SK-N-SH (cell line): ENCODE measurements around the gene ZNF358. TPM values are rescaled to one million over a fixed set of nuclear protein-coding genes. Genes with fewer than 3 reads are reported as not detected.

Experiments
- CTCF ChIA-PET: fragments of 300-600, 350-600 bp; formaldehyde crosslinking; extraction: SDS; loops from one replicate; lab custom pipeline; 2021; lab: Yijun Ruan, JAX
- POLR2A ChIA-PET: fragments of 350-600 bp; sonication (Branson Sonifier 250); formaldehyde crosslinking; extraction: SDS; loops from one replicate; lab custom pipeline; 2020; ENCODE audit warnings: antibody characterized with exemption, inconsistent platforms; lab: Yijun Ruan, JAX
- DNase-seq: peaks from one replicate; pipeline ENCODE4 v3.0.0; 2012
- H2AFZ ChIP-seq: fragments of 200-600 bp; sonication (generic); 2 replicates; pipeline ENCODE4 v1.8.1; 2016; ENCODE audit warnings: antibody characterized with exemption, mild to moderate bottlenecking, low read depth
- H3F3A ChIP-seq: fragments of 200-600 bp; sonication (generic); replicated peaks from 2 replicates; pipeline ENCODE3; 2016; ENCODE audit warnings: antibody characterized with exemption, mild to moderate bottlenecking; ENCODE audit not compliant: insufficient read depth
- H3K27ac ChIP-seq, 2 experiments: fragments of 200-500 bp in 1 of 2; fragments of 200-600 bp in 1 of 2; sonication (Bioruptor generic) in 1 of 2; sonication (generic), shearing (Covaris generic) in 1 of 2; 2 replicates each; pipeline versions ENCODE4 v1.5.1 to v1.6.1; 2014 to 2016; ENCODE audit warnings: low read depth in 2 of 2, inconsistent platforms in 1 of 2, low read length in 1 of 2, mild to moderate bottlenecking in 1 of 2, mixed read lengths in 1 of 2
- H3K27me3 ChIP-seq: fragments of 200-600 bp; sonication (generic), shearing (Covaris generic); 2 replicates; pipeline ENCODE4 v1.6.1; 2016; ENCODE audit warnings: mixed run types; ENCODE audit not compliant: insufficient read depth
- H3K36me3 ChIP-seq, 2 experiments: fragments of 200-500 bp in 1 of 2; fragments of 200-600 bp in 1 of 2; sonication (Bioruptor generic) in 1 of 2; sonication (generic) in 1 of 2; replicated peaks in 1 of 2; 2 replicates each; pipeline versions ENCODE3 to v1.5.1; 2014 to 2016; ENCODE audit warnings: low read length in 1 of 2, mild to moderate bottlenecking in 1 of 2; ENCODE audit not compliant: insufficient read depth in 2 of 2, control insufficient read depth in 1 of 2
- H3K4me1 ChIP-seq, 2 experiments: fragments of 200-500 bp in 1 of 2; fragments of 200-600 bp in 1 of 2; sonication (Bioruptor generic) in 1 of 2; sonication (generic), shearing (Covaris generic) in 1 of 2; 2 replicates each; pipeline versions ENCODE4 v1.5.1 to v1.6.1; 2014 to 2016; ENCODE audit warnings: low read depth in 1 of 2, low read length in 1 of 2, mixed run types in 1 of 2; ENCODE audit not compliant: insufficient read depth in 2 of 2, control insufficient read depth in 1 of 2
- H3K4me2 ChIP-seq: fragments of 200-600 bp; sonication (generic), shearing (Covaris generic); 2 replicates; pipeline ENCODE4 v1.6.1; 2017; ENCODE audit warnings: mixed run types
- H3K4me3 ChIP-seq, 2 experiments: fragments of 200-500 bp in 1 of 2; fragments of 200-600 bp in 1 of 2; sonication (Bioruptor generic) in 1 of 2; sonication (generic), shearing (Covaris generic) in 1 of 2; 2 replicates each; pipeline versions ENCODE4 v1.5.1 to v1.8.1; 2014 to 2016; ENCODE audit warnings: low read depth in 2 of 2, inconsistent platforms in 1 of 2, low read length in 1 of 2, mild to moderate bottlenecking in 1 of 2, mixed read lengths in 1 of 2, moderate library complexity in 1 of 2
- H3K79me2 ChIP-seq: fragments of 200-600 bp; sonication (generic); 2 replicates; pipeline ENCODE4 v1.8.1; 2017; ENCODE audit warnings: mild to moderate bottlenecking; ENCODE audit not compliant: insufficient read depth
- H3K9ac ChIP-seq: fragments of 200-600 bp; sonication (generic); 2 replicates; pipeline ENCODE4 v1.6.1; 2017; ENCODE audit warnings: mixed run types
- H3K9me2 ChIP-seq: fragments of 200-600 bp; sonication (generic); 2 replicates; pipeline ENCODE4 v1.6.1; 2017; ENCODE audit warnings: mixed run types
- H3K9me3 ChIP-seq: fragments of 200-600 bp; sonication (generic); 2 replicates; pipeline ENCODE4 v1.6.1; 2017; ENCODE audit warnings: mixed run types, mild to moderate bottlenecking, moderate library complexity
- H4K20me1 ChIP-seq: fragments of 200-600 bp; sonication (generic); 2 replicates; pipeline ENCODE4 v1.6.1; 2017; ENCODE audit warnings: mild to moderate bottlenecking, mixed run types; ENCODE audit not compliant: insufficient read depth
- EP300 ChIP-seq, 2 experiments: IDR thresholded peaks; 2 replicates each; pipeline versions ENCODE4 v1.4.0 to v1.6.1; 2012; ENCODE audit warnings: borderline replicate concordance in 1 of 2, low read depth in 1 of 2, low read length in 1 of 2
- FOSL2 ChIP-seq: IDR thresholded peaks from 2 replicates; pipeline ENCODE4 v1.4.0; 2012; ENCODE audit warnings: low read depth, mild to moderate bottlenecking, moderate library complexity, borderline replicate concordance
- FOXJ3 ChIP-seq: sonication (generic); formaldehyde crosslinking; IDR thresholded peaks from 2 replicates; pipeline ENCODE4 v1.5.1; 2020; ENCODE audit warnings: mild to moderate bottlenecking, missing genetic modification reagents
- FOXM1 ChIP-seq: IDR thresholded peaks from 2 replicates; pipeline ENCODE4 v1.4.0; 2012; ENCODE audit warnings: low read depth, mild to moderate bottlenecking
- GATA2 ChIP-seq: sonication (generic); formaldehyde crosslinking; IDR thresholded peaks from 2 replicates; pipeline ENCODE4 v1.5.0; 2020; ENCODE audit warnings: mild to moderate bottlenecking, missing genetic modification reagents
- IRF3 ChIP-seq: fragments of 150-350 bp; IDR thresholded peaks from 2 replicates; pipeline ENCODE4 v1.6.1; 2016; ENCODE audit warnings: mild to moderate bottlenecking, low read depth, low read length
- JUND ChIP-seq: IDR thresholded peaks from 2 replicates; pipeline ENCODE4 v1.4.0; 2012
- MAX ChIP-seq: IDR thresholded peaks from 2 replicates; pipeline ENCODE4 v1.4.0; 2012; ENCODE audit warnings: low read depth
- MXI1 ChIP-seq: IDR thresholded peaks from 2 replicates; pipeline ENCODE4 v1.6.1; 2012; ENCODE audit warnings: mild to moderate bottlenecking, low read depth, low read length, improper control_type of control experiment
- NFIC ChIP-seq: IDR thresholded peaks from 2 replicates; pipeline ENCODE4 v1.4.0; 2012; ENCODE audit warnings: borderline replicate concordance
- POLR2AphosphoS5 ChIP-seq: IDR thresholded peaks from 2 replicates; pipeline ENCODE4 v1.6.1; 2012; ENCODE audit warnings: low read depth, low read length
- RAD21 ChIP-seq: IDR thresholded peaks from 2 replicates; pipeline ENCODE4 v1.6.1; 2012; ENCODE audit warnings: mild to moderate bottlenecking, low read length
- REST ChIP-seq: IDR thresholded peaks from 2 replicates; pipeline ENCODE4 v1.6.1; 2012; ENCODE audit warnings: mild to moderate bottlenecking, low read depth, low read length, moderate library complexity
- RXRA ChIP-seq: IDR thresholded peaks from 2 replicates; pipeline ENCODE4 v1.4.0; 2012; ENCODE audit warnings: low read depth, mild to moderate bottlenecking, borderline replicate concordance
- SIN3A ChIP-seq: IDR thresholded peaks from 2 replicates; pipeline ENCODE4 v1.6.1; 2012; ENCODE audit warnings: low read depth, mild to moderate bottlenecking, low read length, moderate library complexity, borderline replicate concordance
- TEAD4 ChIP-seq: IDR thresholded peaks from 2 replicates; pipeline ENCODE4 v1.4.0; 2012; ENCODE audit warnings: mild to moderate bottlenecking, borderline replicate concordance; ENCODE audit not compliant: insufficient read depth
- USF1 ChIP-seq: IDR thresholded peaks from 2 replicates; pipeline ENCODE4 v1.4.0; 2012; ENCODE audit warnings: low read depth, borderline replicate concordance
- USF2 ChIP-seq: fragments of 150-350 bp; IDR thresholded peaks from 2 replicates; pipeline ENCODE4 v1.6.1; 2017; ENCODE audit warnings: antibody characterized with exemption, low read length, low read depth, borderline replicate concordance
- ZBTB33 ChIP-seq: IDR thresholded peaks from 2 replicates; pipeline ENCODE4 v1.4.0; 2012; ENCODE audit warnings: low read depth, borderline replicate concordance
- WGBS: methylation state at CpG from one replicate; pipeline ENCODE4 v1.1.6; 2017; ENCODE audit warnings: low lambda C conversion rate; 5-methylcytosine and 5-hydroxymethylcytosine counted together
- polyA plus RNA-seq, 3 experiments: library from polyadenylated mRNA; depleted of rRNA; stranded (reverse); fragments of >200 nt; gene quantifications; 2 replicates each; pipeline ENCODE4 v1.2.3, GENCODE V29; 2012

The ZNF358 gene
- polyA plus RNA-seq, 1 of the 3 experiments (the other 2 are of a cell fraction), result 49.3 TPM

GRCh38 chr19:7545300-7545699, 29.4 kb downstream of the ZNF358 start (continued):
- no peak for TF ChIP-seq ZBTB33
- no peak for TF ChIP-seq TEAD4
- no peak for TF ChIP-seq FOXM1

GRCh38 chr19:7545904-7546303, 30.0 kb downstream of the ZNF358 start:
- no peaks in the 10 kb centered on the region for H3F3A ChIP-seq
- 92% methylated on average over 1 of the region's 1 CpG for WGBS

More at GRCh38 chr19:7545904-7546303, 30.0 kb downstream of the ZNF358 start:
- Histone ChIP-seq H2AFZ (no peak overlapping the region), H3K27ac (no peak overlapping the region), H3K4me1 (no peaks in the 10 kb centered on the region; a peak in 1 of 4 replicates), H3K27me3 (no peaks in the 10 kb centered on the region), H4K20me1 (no peaks in the 10 kb centered on the region), H3K79me2 (no peaks in the 10 kb centered on the region), H3K9me2 (no peaks in the 10 kb centered on the region), H3K4me3 (no peak overlapping the region), H3K36me3 (peaks cover 5 to 26% of the 10 kb centered on the region in 2 experiments), H3K4me2 (no peak overlapping the region), H3K9me3 (no peaks in the 10 kb centered on the region), H3K9ac (no peak overlapping the region)
- POLR2A ChIA-PET, result no interaction called here
- no peak for TF ChIP-seq SIN3A
- TF ChIP-seq REST, result no peak
- TF ChIP-seq NFIC, result no peak
- no peak for TF ChIP-seq ZBTB33
- TF ChIP-seq IRF3, result no peak
- no peak for TF ChIP-seq USF2
- no peak for TF ChIP-seq RAD21
- no peak for TF ChIP-seq RXRA
- no peak for TF ChIP-seq MXI1
- TF ChIP-seq GATA2, result no peak
- no peak for TF ChIP-seq JUND
- no peak for TF ChIP-seq USF1
- no peak for TF ChIP-seq FOXJ3
- no peak for TF ChIP-seq FOSL2
- TF ChIP-seq EP300 (IDR thresholded peaks at IDR 0.05; ENCODE audit: borderline replicate concordance in 1 of 2, low read depth in 1 of 2, low read length in 1 of 2), result no peak
- no peak for TF ChIP-seq MAX
- no peak for TF ChIP-seq POLR2AphosphoS5
- no peak for DNase-seq
- CTCF ChIA-PET, result interaction anchor here (1.2 to 1.7 kb wide), 2 partner anchors 22 to 192 kb away, joined by 3 to 6 read pairs; no protein-coding TSS in a partner anchor
